WTC11 (cell line): ENCODE data around the gene MFSD1. TPM values are rescaled to one million over a fixed set of nuclear protein-coding genes. Genes with fewer than 3 reads are reported as not detected.

Source experiments
- ATAC-seq: fragments of 200-7000 bp; cut with Tn5 transposase; 2 replicates; pipeline ENCODE4 v1.10.0; 2021; ENCODE audit warnings: mild to moderate bottlenecking, moderate library complexity
- CTCF ChIA-PET: fragments of 300-600 bp; sonication (Branson Sonifier 250); formaldehyde crosslinking; loops from one replicate; lab custom pipeline; 2021; ENCODE audit warnings: antibody characterized with exemption; lab: Charles Lee
- POLR2A ChIA-PET: fragments of 350-600 bp; sonication (Branson Sonifier 250); formaldehyde crosslinking; loops from one replicate; lab custom pipeline; 2021; ENCODE audit warnings: antibody characterized with exemption; lab: Charles Lee
- DNase-seq: peaks from one replicate; pipeline ENCODE4 v3.0.0; 2021; ENCODE audit warnings: low spot score
- H3K27ac Mint-ChIP-seq: 2 replicates; pipeline ENCODE4 v1.8.0; 2021; ENCODE audit warnings: mixed read lengths
- H3K27me3 Mint-ChIP-seq: 2 replicates; pipeline ENCODE4 v1.8.0; 2021; ENCODE audit warnings: low read depth, mild to moderate bottlenecking, moderate library complexity, mixed read lengths
- H3K36me3 Mint-ChIP-seq: 2 replicates; pipeline ENCODE4 v1.8.0; 2021; ENCODE audit warnings: mixed read lengths
- H3K4me1 Mint-ChIP-seq: 2 replicates; pipeline ENCODE4 v1.8.0; 2022; ENCODE audit warnings: mixed read lengths
- H3K4me3 Mint-ChIP-seq: 2 replicates; pipeline ENCODE4 v1.8.0; 2021; ENCODE audit warnings: mild to moderate bottlenecking, moderate library complexity, mixed read lengths
- H3K9me3 Mint-ChIP-seq: 2 replicates; pipeline ENCODE4 v1.8.0; 2021; ENCODE audit warnings: mixed read lengths
- ATF6 ChIP-seq: sonication (generic); formaldehyde crosslinking; IDR thresholded peaks from 2 replicates; pipeline ENCODE4 v1.8.1; 2023; ENCODE audit warnings: mild to moderate bottlenecking, missing genetic modification reagents
- FOXJ3 ChIP-seq: sonication (generic); formaldehyde crosslinking; IDR thresholded peaks from 2 replicates; pipeline ENCODE4 v1.9.0; 2021; ENCODE audit warnings: missing genetic modification reagents, mild to moderate bottlenecking, borderline replicate concordance
- FOXK1 ChIP-seq: sonication (generic); formaldehyde crosslinking; IDR thresholded peaks from 2 replicates; pipeline ENCODE4 v1.8.0; 2022; ENCODE audit warnings: mild to moderate bottlenecking, moderate library complexity, missing genetic modification reagents
- GTF2I ChIP-seq: fragments of 250-450 bp; sonication (Bioruptor Pico); conservative IDR thresholded peaks from 2 replicates; pipeline ENCODE4 v1.4.0; 2021; ENCODE audit warnings: mild to moderate bottlenecking
- NR2C2 ChIP-seq: sonication (generic); formaldehyde crosslinking; IDR thresholded peaks from 2 replicates; pipeline ENCODE4 v1.8.0; 2022; ENCODE audit warnings: mild to moderate bottlenecking, missing genetic modification reagents
- RELA ChIP-seq: sonication (generic); formaldehyde crosslinking; IDR thresholded peaks from 2 replicates; pipeline ENCODE4 v1.8.1; 2022; ENCODE audit warnings: missing genetic modification reagents, mild to moderate bottlenecking, borderline replicate concordance
- SMAD4 ChIP-seq: sonication (generic); formaldehyde crosslinking; IDR thresholded peaks from 2 replicates; pipeline ENCODE4 v1.8.0; 2022; ENCODE audit warnings: mild to moderate bottlenecking, missing genetic modification reagents
- SP1 ChIP-seq: sonication (generic); formaldehyde crosslinking; conservative IDR thresholded peaks from 2 replicates; pipeline ENCODE4 v1.8.1; 2022; ENCODE audit warnings: missing genetic modification reagents
- TCF7 ChIP-seq: sonication (generic); formaldehyde crosslinking; IDR thresholded peaks from 2 replicates; pipeline ENCODE4 v1.8.0; 2022; ENCODE audit warnings: mild to moderate bottlenecking, low read depth, missing genetic modification reagents, moderate library complexity
- TP53 ChIP-seq: sonication (generic); formaldehyde crosslinking; IDR thresholded peaks from 2 replicates; pipeline ENCODE4 v1.8.1; 2023; ENCODE audit warnings: mild to moderate bottlenecking, missing genetic modification reagents
- USF1 ChIP-seq: sonication (generic); formaldehyde crosslinking; IDR thresholded peaks from 2 replicates; pipeline ENCODE4 v1.8.0; 2022; ENCODE audit warnings: mild to moderate bottlenecking, missing genetic modification reagents
- ZNF263 ChIP-seq: sonication (generic); formaldehyde crosslinking; IDR thresholded peaks from 2 replicates; pipeline ENCODE4 v1.8.1; 2022; ENCODE audit warnings: low read depth, mild to moderate bottlenecking, moderate library complexity, missing genetic modification reagents
- ZNF396 ChIP-seq: fragments of 250-450 bp; sonication (Bioruptor Pico); IDR thresholded peaks from 2 replicates; pipeline ENCODE4 v1.8.0; 2021; ENCODE audit warnings: mild to moderate bottlenecking, moderate library complexity, borderline replicate concordance
- total RNA-seq: library from RNA; stranded (reverse); gene quantifications from 3 replicates; pipeline ENCODE4 v1.2.3, GENCODE V29; 2021

Gene MFSD1
- total RNA-seq, 1 experiment from 2014 or later, result 8.2 TPM

GRCh38 chr3:158875700-158876099 lies 73.8 kb downstream of the MFSD1 start:
- ATAC-seq, result no peak
- Mint-ChIP-seq H3K4me3 (no peak overlapping the region), H3K4me1 (no peaks in the 10 kb centered on the region), H3K27ac (no peak overlapping the region), H3K9me3 (no peaks in the 10 kb centered on the region), H3K27me3 (no peaks in the 10 kb centered on the region), H3K36me3 (no peaks in the 10 kb centered on the region)
- CTCF ChIA-PET, result no interaction called here
- TF ChIP-seq TP53 (CRISPR knock-in tag) (no peak), SMAD4 (CRISPR knock-in tag) (no peak), SP1 (CRISPR knock-in tag) (no peak), ZNF263 (CRISPR knock-in tag) (no peak), TCF7 (CRISPR knock-in tag) (no peak), NR2C2 (CRISPR knock-in tag) (no peak), ZNF396 (CRISPR knock-in tag) (no peak), RELA (CRISPR knock-in tag) (no peak), USF1 (no peak), ATF6 (CRISPR knock-in tag) (no peak), FOXK1 (CRISPR knock-in tag) (no peak), GTF2I (no peak), FOXJ3 (CRISPR knock-in tag) (no peak)
- no peak for DNase-seq
- POLR2A ChIA-PET, result no interaction called here

Other genes starting within 250 kb of the MFSD1 start
- 22.3 to 35.6 TPM (median 31.9 TPM) in 3 replicates for gene MLF1, start 230.9 kb upstream of the MFSD1 start, total RNA-seq
- gene GFM1, start 157.5 kb upstream of the MFSD1 start, total RNA-seq, result 38.9 to 44.5 TPM (median 43.2 TPM) in 3 replicates
- 3.8 to 4.6 TPM (median 4.4 TPM) in 3 replicates for gene LXN, start 129.4 kb upstream of the MFSD1 start, total RNA-seq
- gene RARRES1, start 69.6 kb upstream of the MFSD1 start, total RNA-seq, result 0.16 to 1.4 TPM (median 0.35 TPM) in 3 replicates